ENCODE measurements around the gene PJA2. TPM values are rescaled to one million over a fixed set of nuclear protein-coding genes. Genes with fewer than 3 reads are reported as not detected.

Gene PJA2
- total RNA-seq, 1 donor from 2014 or later: 56.1 TPM

DNA sequence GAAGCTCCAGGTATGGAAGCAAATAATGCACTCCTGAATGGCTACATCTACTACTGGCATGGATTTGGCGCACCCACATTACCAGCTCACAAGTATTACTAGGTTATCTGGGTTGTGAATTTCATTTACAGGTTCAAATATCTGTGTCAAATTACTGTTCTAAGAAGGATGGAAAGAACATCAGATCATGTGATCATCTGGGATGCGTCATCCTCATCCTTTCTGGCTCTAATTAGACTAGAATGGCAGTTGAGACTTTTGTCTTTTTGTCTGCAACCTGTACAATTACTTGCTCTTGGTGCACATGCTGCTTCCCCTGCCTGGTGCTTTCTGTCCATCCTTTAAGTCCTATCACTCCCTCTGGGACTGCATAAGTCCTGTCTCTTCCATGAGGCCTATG lies 64.1 kb downstream of the PJA2 start:
- Histone ChIP-seq H3K4me1 (peaks cover 0 to 5% of the 10 kb centered on the region in 2 donors), H3K9me3 (no peaks in the 10 kb centered on the region), H3K27ac (no peak overlapping the region), H3K4me3 (no peak overlapping the region), H3K36me3 (peaks cover 16 to 18% of the 10 kb centered on the region in 2 donors), H3K27me3 (no peaks in the 10 kb centered on the region)
- no peak for TF ChIP-seq CTCF (IDR thresholded peaks at IDR 0.05)
- DNase-seq (ENCODE audit: low spot score in 2 of 2): no peak
- intact Hi-C loops (cut with DNase I): no loop called here

- no peaks in the 10 kb centered on the region for H3K9me3 ChIP-seq
- TF ChIP-seq CTCF (IDR thresholded peaks at IDR 0.05): no peak
- no peak overlapping the region for H3K27ac ChIP-seq
- H3K27me3 ChIP-seq: no peaks in the 10 kb centered on the region
- H3K4me3 ChIP-seq: no peak overlapping the region
- peaks cover 22 to 52% of the 10 kb centered on the region in 2 donors for H3K36me3 ChIP-seq
- no peaks in the 10 kb centered on the region for H3K4me1 ChIP-seq
- intact Hi-C loops (cut with DNase I): no loop called here
- DNase-seq (ENCODE audit: low spot score in 2 of 2): no peak
These were observed 69.4 kb downstream of the PJA2 start for GRCh38 chr5:109340351-109340750.

DNA sequence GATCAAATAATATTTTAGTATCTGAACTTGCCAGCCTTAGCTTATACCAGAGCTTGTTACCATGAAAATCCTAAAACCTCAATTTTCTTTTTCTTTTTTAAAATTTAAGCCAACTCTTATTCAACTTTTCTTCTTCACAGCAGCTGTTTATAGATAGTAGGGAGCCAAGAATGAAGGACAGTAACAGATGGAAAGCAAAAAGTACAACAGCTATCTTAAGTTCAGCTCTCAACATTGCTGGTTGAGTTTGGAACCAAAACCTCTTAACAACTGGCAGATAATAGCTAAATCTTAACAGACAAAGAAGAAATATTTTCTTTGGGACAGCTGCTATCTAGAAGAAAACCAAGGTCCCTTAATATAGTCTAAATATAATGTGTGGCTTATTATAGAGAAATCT lies 74.7 kb downstream of the PJA2 start:
- TF ChIP-seq CTCF (IDR thresholded peaks at IDR 0.05): no peak
- no peaks in the 10 kb centered on the region for H3K4me1 ChIP-seq
- H3K9me3 ChIP-seq: no peaks in the 10 kb centered on the region
- no peak for DNase-seq (ENCODE audit: low spot score in 2 of 2)
- H3K36me3 ChIP-seq: peaks cover 6 to 37% of the 10 kb centered on the region in 2 donors
- no peaks in the 10 kb centered on the region for H3K27me3 ChIP-seq
- H3K4me3 ChIP-seq: no peak overlapping the region
- no peak overlapping the region for H3K27ac ChIP-seq
- intact Hi-C loops (cut with DNase I): no loop called here

GRCh38 chr5:109334056-109334455 lies 75.7 kb downstream of the PJA2 start:
- no peaks in the 10 kb centered on the region for H3K27me3 ChIP-seq
- intact Hi-C loops (cut with DNase I): loop anchor here (5.0 kb wide), 1 partner anchor 73 kb away; the partner anchor contains the start of gene PJA2

GRCh38 chr5:109329333-109330237 lies 80.2 kb downstream of the PJA2 start:
- DNase-seq (ENCODE audit: low spot score in 2 of 2): no peak
- Histone ChIP-seq H3K36me3 (peaks cover 0 to 3% of the 10 kb centered on the region in 2 donors), H3K9me3 (no peaks in the 10 kb centered on the region), H3K4me3 (no peak overlapping the region), H3K27ac (peak overlapping the region; percentile 50 to 61), H3K4me1 (peaks cover 0 to 26% of the 10 kb centered on the region in 2 donors), H3K27me3 (no peaks in the 10 kb centered on the region)
- intact Hi-C loops (cut with DNase I): loop anchor here (5.0 kb wide), 1 partner anchor 78 kb away; the partner anchor contains the start of gene PJA2
- no peak for TF ChIP-seq CTCF (IDR thresholded peaks at IDR 0.05)

More at GRCh38 chr5:109334056-109334455, 75.7 kb downstream of the PJA2 start:
- no peak for DNase-seq (ENCODE audit: low spot score in 2 of 2)
- TF ChIP-seq CTCF (IDR thresholded peaks at IDR 0.05): no peak
- H3K9me3 ChIP-seq: no peaks in the 10 kb centered on the region
- H3K27ac ChIP-seq: no peak overlapping the region
- H3K4me3 ChIP-seq: no peak overlapping the region
- peaks cover 6 to 37% of the 10 kb centered on the region in 2 donors for H3K36me3 ChIP-seq
- H3K4me1 ChIP-seq: peaks cover 0 to 2% of the 10 kb centered on the region in 2 donors

All from ascending aorta (tissue), 2 donors.